ENCODE data around the gene INHBE. TPM values are rescaled to one million over a fixed set of nuclear protein-coding genes. Genes with fewer than 3 reads are reported as not detected.

INHBE gene
- total and polyA plus RNA-seq, 2 of the 8 experiments (the other 6 are each of a cell fraction or from before 2014, with no cell fraction given) = 10.2 to 18.8 TPM

- no peak overlapping the region for H2BK15ac ChIP-seq (ENCODE audit: low read length)
- no peak overlapping the region for H3K18ac ChIP-seq (ENCODE audit: extremely low read depth, low read length)
- no peak overlapping the region for H4K5ac ChIP-seq (ENCODE audit: insufficient read length, low read depth, low read length)
- no peak overlapping the region for H3K4me3 ChIP-seq (ENCODE audit: extremely low read depth in 1 of 4, insufficient read depth in 2 of 4, low read depth in 3 of 4, low read length in 4 of 4)
- H4K20me1 ChIP-seq (replicated peaks in 1 of 2; ENCODE audit: control insufficient read depth in 1 of 2, insufficient read depth in 2 of 2, low read length in 2 of 2) = peaks cover 0 to 6% of the 10 kb centered on the region in 2 experiments
- no peak overlapping the region for H2AFZ ChIP-seq (ENCODE audit: low read length)
- H2BK20ac ChIP-seq (ENCODE audit: low read length) = no peak overlapping the region
- H4K91ac ChIP-seq (replicated peaks; ENCODE audit: insufficient read length, low read length) = no peak overlapping the region
- no peaks in the 10 kb centered on the region for H3K79me1 ChIP-seq (ENCODE audit: low read depth, low read length)
- peaks cover 20 to 35% (median 30%) of the 10 kb centered on the region in 4 experiments for H3K27me3 ChIP-seq (replicated peaks in 1 of 4; ENCODE audit: control insufficient read depth in 3 of 4, extremely low read depth in 1 of 4, insufficient read depth in 3 of 4, low read length in 3 of 4)
- H3K23me2 ChIP-seq (ENCODE audit: low read depth, low read length) = peaks cover 8% of the 10 kb centered on the region; the same call in 1 of the 2 replicates
- H3K9me3 ChIP-seq (ENCODE audit: insufficient read depth in 2 of 2, low read depth in 1 of 2, low read length in 1 of 2) = no peaks in the 10 kb centered on the region
- no peak overlapping the region for H2BK120ac ChIP-seq (replicated peaks; ENCODE audit: low read depth, low read length)
- H2BK5ac ChIP-seq (ENCODE audit: low read depth, low read length) = no peak overlapping the region
- 75% methylated on average over 4 of the region's 4 CpGs; no CpG with 5 or more reads in 1 of the 2 experiments for WGBS, 2 experiments (ENCODE audit: extremely low coverage in 1 of 2, insufficient coverage in 1 of 2, insufficient read length in 1 of 2, insufficient replicate concordance in 2 of 2, low coverage in 1 of 2, low lambda C conversion rate in 2 of 2, missing lambda C conversion rate in 1 of 2)
- H3K79me2 ChIP-seq (ENCODE audit: control insufficient read depth in 1 of 2, insufficient read depth in 2 of 2, low read length in 2 of 2) = no peaks in the 10 kb centered on the region
- no peak overlapping the region for H3K56ac ChIP-seq (replicated peaks; ENCODE audit: insufficient read length, low read depth, low read length)
- no peak overlapping the region for H3K4me2 ChIP-seq (ENCODE audit: insufficient read depth in 1 of 2, low read depth in 2 of 2, low read length in 2 of 2)
- H2BK12ac ChIP-seq (ENCODE audit: low read depth, low read length) = no peak overlapping the region
- no peak overlapping the region for H3K14ac ChIP-seq (ENCODE audit: insufficient read length)
- no peak overlapping the region for H2AK5ac ChIP-seq (ENCODE audit: low read depth, low read length)
- H3K9ac ChIP-seq (replicated peaks in 1 of 4; ENCODE audit: extremely low read depth in 1 of 4, low read depth in 3 of 4, low read length in 3 of 4) = no peak overlapping the region
- DNase-seq (ENCODE audit: low read depth in 1 of 2, low spot score in 2 of 2) (no peak), FAIRE-seq (no peak)
- CTCF ChIA-PET (ENCODE audit: partially characterized antibody) = interaction anchor here (0.6 to 25.1 kb wide), 6 partner anchors 9 to 765 kb away, joined by 3 to 441 read pairs (median 4); partner anchors contain the start of genes ARHGAP9, GLI1 and INHBE
- POLR2A ChIA-PET (ENCODE audit: partially characterized antibody) = interaction anchor here (1.0 to 1.5 kb wide), 3 partner anchors 172 to 241 kb away, joined by 3 to 4 read pairs (median 4); no protein-coding TSS in a partner anchor
- no peak overlapping the region for H3K4ac ChIP-seq (replicated peaks; ENCODE audit: insufficient read length, low read depth, low read length)
- H4K8ac ChIP-seq (ENCODE audit: extremely low read depth, insufficient read depth, low read length) = 0 out of 2 replicates have a peak overlapping the region, but pooled peaks have one; percentile 3
- H3K36me3 ChIP-seq (ENCODE audit: control insufficient read depth in 2 of 4, insufficient read depth in 4 of 4, low read length in 3 of 4) = peaks cover 0 to 11% (median 3%) of the 10 kb centered on the region in 4 experiments; a peak in 3 of 8 replicates
- no peak overlapping the region for H3K27ac ChIP-seq (ENCODE audit: low read depth, low read length)
- H3K23ac ChIP-seq (ENCODE audit: insufficient read length) = no peak overlapping the region
- peaks cover 0 to 14% (median 3%) of the 10 kb centered on the region in 4 experiments; a peak in 5 of 7 replicates for H3K4me1 ChIP-seq (replicated peaks in 1 of 4; ENCODE audit: control insufficient read depth in 3 of 4, insufficient read depth in 4 of 4, low read length in 3 of 4)
- TF ChIP-seq EGR1 (IDR thresholded peaks at IDR 0.05; ENCODE audit: borderline replicate concordance, low read depth, low read length) (no peak), SP1 (IDR thresholded peaks at IDR 0.05; ENCODE audit: low read depth, low read length) (no peak), NANOG (IDR thresholded peaks at IDR 0.05; ENCODE audit: insufficient read depth, low read depth, low read length, poor library complexity, severe bottlenecking) (no peak), RAD21 (IDR thresholded peaks at IDR 0.05 in 1 of 2, conservative IDR thresholded peaks at IDR 0.05 in 1 of 2; ENCODE audit: low read depth in 2 of 2, low read length in 2 of 2) (no peak), SP4 (IDR thresholded peaks at IDR 0.05; ENCODE audit: low read length) (no peak), HDAC2 (IDR thresholded peaks at IDR 0.05; ENCODE audit: borderline replicate concordance in 1 of 2, low read depth in 2 of 2, low read length in 2 of 2) (no peak), RNF2 (IDR thresholded peaks at IDR 0.05; ENCODE audit: borderline replicate concordance, low read depth, low read length, missing control alignments, poor library complexity, severe bottlenecking) (no peak), ASH2L (IDR thresholded peaks at IDR 0.05; ENCODE audit: low read length) (no peak), HDAC6 (IDR thresholded peaks at IDR 0.05; ENCODE audit: low read depth, low read length) (no peak)
Observed at GRCh38 chr12:57470970-57471656, 16.0 kb downstream of the INHBE start.
